ENCODE data around the gene ALDH1L1. TPM values are rescaled to one million over a fixed set of nuclear protein-coding genes. Genes with fewer than 3 reads are reported as not detected.

ALDH1L1 gene
- total and polyA plus RNA-seq, 9 of the 15 experiments (the other 6 are each of a cell fraction or from before 2014, with no cell fraction given): 0.06 to 1.9 (median 0.57) TPM; not detected in 1

GRCh38 chr3:126125341-126125740 lies 55.0 kb downstream of the ALDH1L1 start (continued):
- TF ChIP-seq REST (IDR thresholded peaks at IDR 0.05; ENCODE audit: borderline replicate concordance) (no peak), REST (CRISPR knock-in tag; IDR thresholded peaks at IDR 0.05; ENCODE audit: low read depth) (no peak), OTX1 (CRISPR knock-in tag; IDR thresholded peaks at IDR 0.05) (no peak), ZNF311 (CRISPR knock-in tag; IDR thresholded peaks at IDR 0.05) (no peak), RBM39 (optimal IDR thresholded peaks at IDR 0.05; ENCODE audit: low read depth, low read length) (no peak), POU5F1 (IDR thresholded peaks at IDR 0.05; ENCODE audit: borderline replicate concordance, low read depth, low read length, partially characterized antibody) (no peak), RB1 (IDR thresholded peaks at IDR 0.05; ENCODE audit: low read depth) (no peak), TRIM28 (IDR thresholded peaks at IDR 0.05) (no peak), ZFP36 (IDR thresholded peaks at IDR 0.05; ENCODE audit: low read depth, low read length, partially characterized antibody) (no peak), NFRKB (IDR thresholded peaks at IDR 0.05; ENCODE audit: low read depth) (no peak)
